NT2/D1 (cell line): Measurements from ENCODE around the gene AHDC1.

Source experiments
- YY1 ChIP-seq: IDR thresholded peaks from 2 replicates; pipeline ENCODE4 v1.6.1; 2011; ENCODE audit not compliant: insufficient read length, insufficient read depth
- ZNF274 ChIP-seq: IDR thresholded peaks from 2 replicates; pipeline ENCODE4 v1.6.1; 2011; ENCODE audit warnings: mild to moderate bottlenecking, low read depth, low read length

- TF ChIP-seq YY1, result no peak
- no peak for TF ChIP-seq ZNF274
Measured at GRCh38 chr1:27601321-27601770, 2.6 kb downstream of the AHDC1 start.
